Dermis microvascular lymphatic vessel endothelial cell (primary cell): ENCODE measurements around the gene MAST2. TPM values are rescaled to one million over a fixed set of nuclear protein-coding genes. Genes with fewer than 3 reads are reported as not detected.
"Not testable (repeated sequence)": the region's sequence is repeated elsewhere in the genome, so short reads cannot be mapped to it uniquely, and the experiment has no call there.

Experiments used
- DNase-seq, 2 donors: peaks; one replicate each; pipeline versions ENCODE4 v3.0.0 to v3.0.0-alpha.2; 2010; ENCODE audit warnings: low read depth in 2 of 2
- total RNA-seq: library from RNA; depleted of rRNA; stranded (reverse); fragments of >200 nt; gene quantifications from 2 replicates; pipeline ENCODE4 v1.2.1, GENCODE V29; 2014

Gene MAST2
- total RNA-seq, 1 donor from 2014 or later, result 11.2 TPM

GRCh38 chr1:45932205-45932604 lies 128.8 kb downstream of the MAST2 start:
- not testable (repeated sequence) for DNase-seq

GRCh38 chr1:45934947-45935346 lies 131.5 kb downstream of the MAST2 start:
- no peak for DNase-seq

GRCh38 chr1:45938029-45938428 lies 134.6 kb downstream of the MAST2 start:
- no peak for DNase-seq

DNA sequence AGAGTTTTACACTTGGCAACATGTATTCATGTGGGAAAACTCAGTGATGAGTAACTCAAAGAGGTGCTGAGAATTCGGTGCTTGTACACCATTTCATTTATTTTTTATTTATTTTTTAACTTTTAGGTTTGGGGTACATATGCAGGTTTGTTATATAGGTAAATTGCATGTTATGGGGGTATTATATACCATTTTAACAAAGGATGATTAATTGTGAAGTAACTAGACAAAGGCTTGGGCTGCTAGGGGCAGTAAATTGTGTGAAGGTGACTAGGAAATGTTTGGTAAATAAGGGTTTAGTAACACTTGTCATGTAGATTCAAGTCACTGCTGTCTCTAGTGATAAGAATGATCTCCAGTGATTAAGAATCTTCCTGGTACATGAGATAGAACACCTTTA lies 139.0 kb downstream of the MAST2 start:
- DNase-seq, result no peak

DNA sequence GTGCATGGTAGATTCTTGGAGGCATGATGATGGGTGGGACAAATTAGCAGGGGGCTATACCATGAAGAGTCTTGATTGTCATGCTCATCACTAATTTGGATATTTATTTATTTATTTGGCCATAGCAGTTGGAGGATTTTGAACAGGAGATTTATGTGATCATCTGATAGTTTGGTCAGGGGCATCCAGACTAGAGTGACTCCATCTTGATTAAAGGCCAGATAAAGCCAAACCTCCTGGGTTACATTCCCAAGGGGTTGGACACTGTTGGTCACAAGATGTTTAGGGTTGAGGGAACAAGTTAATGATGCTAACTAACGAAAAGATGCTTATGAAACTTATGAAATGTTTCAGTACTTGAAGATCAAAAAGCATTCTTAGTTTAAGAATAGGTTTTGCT lies 139.8 kb downstream of the MAST2 start:
- DNase-seq, result no peak

GRCh38 chr1:45945426-45945825 lies 142.0 kb downstream of the MAST2 start:
- DNase-seq, result peak; percentile 28 to 37

DNA sequence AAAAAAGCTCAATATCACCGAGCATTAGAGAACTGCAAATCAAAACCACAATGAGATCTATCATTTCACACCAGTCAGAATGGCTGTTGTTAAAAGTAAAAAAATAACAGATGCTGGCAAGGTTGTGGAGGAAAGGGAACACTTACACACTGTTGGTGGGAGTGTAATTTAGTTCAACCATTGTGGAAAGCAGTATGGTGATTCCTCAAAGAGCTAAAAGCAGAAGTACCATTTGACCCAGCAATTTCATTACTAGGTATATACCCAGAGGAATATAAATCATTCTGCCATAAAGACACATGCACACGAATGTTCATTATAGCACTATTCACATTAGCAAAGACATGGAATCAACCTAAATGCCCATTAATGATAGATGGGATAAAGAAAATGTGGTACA lies 146.1 kb downstream of the MAST2 start:
- not testable (repeated sequence) for DNase-seq

DNA sequence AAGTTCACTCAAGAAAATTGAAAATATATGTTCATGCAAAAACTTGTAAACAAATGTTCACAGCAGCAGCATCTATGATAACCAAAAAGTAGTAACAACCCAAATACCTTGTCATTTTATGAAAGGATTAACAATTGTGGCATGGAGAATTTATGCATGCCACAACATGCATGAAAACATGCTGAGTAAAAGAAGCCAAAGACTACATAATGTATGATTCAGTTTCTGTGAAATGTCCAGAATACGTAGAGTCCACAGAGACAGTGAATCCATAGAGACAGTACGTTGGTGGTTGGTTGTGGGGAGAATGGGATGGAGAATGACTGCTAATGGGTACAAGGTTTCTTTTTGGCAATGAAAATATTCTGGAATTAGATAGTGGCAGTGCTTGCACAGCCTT lies 148.7 kb downstream of the MAST2 start:
- no peak for DNase-seq

- DNase-seq, result peak; percentile 10 to 77
Observed at GRCh38 chr1:45953934-45954847, 150.8 kb downstream of the MAST2 start.

DNA sequence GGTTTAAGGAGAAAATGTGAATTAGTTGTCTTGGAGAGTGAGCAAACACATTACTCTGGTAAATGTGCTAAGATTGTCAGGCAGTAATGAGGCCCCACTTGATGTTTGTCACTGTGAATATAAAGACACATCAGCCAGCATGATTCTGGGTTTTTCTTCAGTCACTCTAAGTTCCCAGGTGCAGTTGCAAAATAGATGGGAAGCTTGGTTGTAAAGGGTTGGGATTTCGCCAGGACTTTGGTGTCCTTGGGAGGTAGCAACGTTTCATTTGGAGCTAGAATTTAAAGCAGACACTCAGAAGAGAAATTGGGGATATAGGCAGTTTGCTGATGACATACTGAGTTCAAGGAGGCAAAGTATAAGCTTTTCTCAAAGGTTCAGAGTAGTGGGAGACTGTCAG lies 154.3 kb downstream of the MAST2 start:
- no peak for DNase-seq

- DNase-seq, result no peak
Observed at GRCh38 chr1:45958317-45958716, 154.9 kb downstream of the MAST2 start.

- DNase-seq, result no peak
Observed at GRCh38 chr1:45960930-45961715, 157.7 kb downstream of the MAST2 start.

DNA sequence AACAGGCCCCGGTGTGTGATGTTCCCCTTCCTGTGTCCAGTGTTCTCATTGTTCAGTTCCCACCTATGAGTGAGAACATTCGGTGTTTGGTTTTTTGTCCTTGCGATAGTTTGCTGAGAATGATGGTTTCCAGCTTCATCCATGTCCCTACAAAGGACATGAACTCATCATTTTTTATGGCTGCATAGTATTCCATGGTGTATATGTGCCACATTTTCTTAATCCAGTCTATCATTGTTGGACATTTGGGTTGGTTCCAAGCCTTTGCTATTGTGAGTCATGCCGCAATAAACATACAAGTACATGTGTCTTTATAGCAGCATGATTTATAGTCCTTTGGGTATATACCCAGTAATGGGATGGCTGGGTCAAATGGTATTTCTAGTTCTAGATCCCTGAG lies 158.5 kb downstream of the MAST2 start:
- DNase-seq, result not testable (repeated sequence)

DNA sequence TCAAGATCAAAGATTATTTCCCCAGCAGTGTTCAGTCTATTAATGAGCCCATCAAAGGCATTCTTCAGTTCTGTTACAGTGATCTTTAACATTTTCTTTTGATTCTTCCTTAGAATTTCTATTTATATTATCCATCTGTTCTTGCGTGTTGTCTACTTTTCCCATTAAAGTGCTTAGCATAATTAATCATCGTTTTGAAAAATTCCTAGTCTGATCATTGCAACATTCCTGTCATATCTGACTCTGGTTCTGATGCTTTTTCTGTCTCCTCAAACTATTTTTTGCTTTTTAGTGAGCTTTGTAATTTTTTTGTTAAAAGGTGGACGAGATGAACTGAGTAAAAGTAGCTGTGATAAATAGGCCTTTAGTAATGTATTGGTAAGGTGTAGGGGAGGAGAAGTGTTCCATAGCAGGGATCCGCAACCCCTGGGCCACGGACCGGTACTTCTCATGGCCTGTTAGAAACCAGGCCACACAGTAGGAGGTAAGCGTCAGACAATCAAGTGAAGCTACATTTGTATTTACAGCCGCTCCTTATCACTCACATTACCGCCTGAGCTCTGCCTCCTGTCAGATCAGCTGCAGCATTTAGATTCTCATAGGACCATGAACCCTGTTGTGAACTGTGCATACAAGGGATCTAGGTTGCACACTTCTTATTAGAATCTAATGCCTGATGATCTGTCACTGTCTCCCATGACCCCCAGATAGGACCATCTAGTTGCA lies 165.7 kb downstream of the MAST2 start:
- DNase-seq, result no peak

DNA sequence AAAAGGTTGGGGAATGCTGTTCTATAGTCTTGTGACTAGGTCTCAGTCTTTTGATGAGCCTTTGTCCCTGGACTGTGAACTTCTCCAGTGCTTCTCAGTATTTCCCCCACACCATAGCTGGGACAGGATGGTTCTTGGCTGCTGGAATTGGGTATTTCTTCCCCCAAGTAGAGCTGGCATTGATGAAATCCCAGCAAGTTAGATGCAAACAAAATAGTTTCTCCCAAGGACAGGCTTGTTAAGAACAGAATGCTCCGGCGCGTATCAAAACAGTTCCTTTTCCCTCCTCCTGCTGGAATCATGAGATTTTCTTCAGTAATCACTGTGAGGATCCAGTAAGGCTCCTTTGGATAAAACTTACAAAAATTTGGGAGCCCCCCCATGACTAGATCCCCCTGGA lies 166.5 kb downstream of the MAST2 start:
- DNase-seq, result no peak

GRCh38 chr1:45971335-45971734 lies 167.9 kb downstream of the MAST2 start:
- no peak for DNase-seq

DNA sequence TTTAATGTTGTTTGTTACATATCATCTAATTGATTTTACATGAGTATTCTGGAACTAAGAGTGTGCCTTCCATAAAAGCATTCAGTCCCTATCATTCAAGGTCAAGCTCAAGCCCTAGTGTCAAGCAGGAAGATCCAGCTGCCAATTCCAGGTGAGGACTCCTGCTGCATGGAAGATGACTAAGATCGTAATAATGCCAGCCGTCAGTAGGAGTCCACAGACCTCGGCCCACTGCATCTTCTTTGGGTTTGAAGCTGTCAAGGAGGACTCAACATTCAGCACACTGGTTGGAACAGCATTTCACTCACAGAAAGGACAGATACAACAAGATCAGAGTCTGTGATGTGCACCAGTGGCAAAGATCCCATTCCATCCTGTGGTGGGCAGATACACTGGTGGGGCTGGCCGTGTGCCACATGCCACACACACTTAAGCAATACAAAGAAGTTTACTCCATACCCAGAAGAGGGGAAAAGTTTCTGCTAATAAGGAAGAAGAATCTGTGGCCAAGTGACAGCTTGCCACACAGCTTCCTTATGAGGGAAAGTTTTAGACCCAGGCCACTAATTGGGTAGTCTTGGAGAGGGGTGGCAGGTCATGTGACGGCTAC lies 168.6 kb downstream of the MAST2 start:
- no peak for DNase-seq

- no peak for DNase-seq
Observed at GRCh38 chr1:45972621-45973020, 169.2 kb downstream of the MAST2 start.

DNA sequence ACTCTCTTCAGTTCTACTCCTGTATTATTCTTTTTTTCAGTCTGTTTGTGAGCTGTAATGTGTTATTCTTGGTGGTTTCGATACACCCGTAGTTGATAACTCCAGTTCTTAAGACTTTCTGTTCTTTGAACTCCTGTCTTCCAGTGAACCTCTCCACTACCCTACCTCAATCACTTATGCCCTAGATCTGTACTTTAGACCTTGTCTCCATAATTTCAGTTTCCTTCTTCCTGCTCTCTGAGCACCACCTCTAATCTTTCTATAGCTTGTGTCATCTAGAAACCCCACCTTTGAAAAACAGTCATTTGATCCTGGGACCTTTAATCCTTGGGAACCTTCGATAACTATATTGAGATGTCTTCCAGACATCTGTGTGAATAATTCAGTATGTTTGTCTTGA lies 169.7 kb downstream of the MAST2 start:
- no peak for DNase-seq

- no peak for DNase-seq
Observed at GRCh38 chr1:45974541-45975269, 171.3 kb downstream of the MAST2 start.

- no peak for DNase-seq
Observed at GRCh38 chr1:45976623-45977022, 173.2 kb downstream of the MAST2 start.
